DOHH2 (cell line): ENCODE results near the gene GPC6.

Experiments
- CTCF ChIP-seq: fragments of 200-600 bp; sonication (generic); IDR thresholded peaks from one replicate; pipeline ENCODE4 v1.5.1; 2014; ENCODE audit warnings: antibody characterized with exemption, mild to moderate bottlenecking, low read depth, low read length; ENCODE audit not compliant: poor library complexity, severe bottlenecking
- EZH2phosphoT487 ChIP-seq: fragments of 200-600 bp; sonication (generic); IDR thresholded peaks from 2 replicates; pipeline ENCODE4 v1.6.1; 2017; ENCODE audit warnings: borderline replicate concordance, mild to moderate bottlenecking, antibody characterized with exemption, low read length, moderate library complexity, mixed read lengths

DNA sequence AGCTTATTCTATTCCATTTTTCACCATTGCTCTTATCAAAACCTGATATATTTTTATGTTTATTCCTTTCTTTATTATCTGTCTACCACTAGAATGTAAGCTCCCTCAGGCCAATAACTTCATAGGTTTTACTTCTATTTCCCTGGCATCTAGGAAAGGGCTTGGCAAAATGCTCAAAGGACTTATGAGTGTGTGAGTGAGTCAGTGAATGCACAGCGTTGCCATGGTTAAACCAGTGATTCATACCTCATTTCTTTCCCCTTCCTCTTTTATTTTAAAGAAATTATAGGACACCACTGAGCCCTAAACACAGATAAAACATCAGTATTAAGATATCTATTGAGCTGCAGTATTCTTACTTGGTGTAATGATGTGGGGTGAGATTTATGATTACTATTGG is 162.1 kb downstream of the GPC6 start:
- TF ChIP-seq CTCF (no peak), EZH2phosphoT487 (no peak)
